IMR-90 (cell line): ENCODE results near the gene BAZ1A. TPM values are rescaled to one million over a fixed set of nuclear protein-coding genes. Genes with fewer than 3 reads are reported as not detected.

Experiments used
- ATAC-seq: fragments of 200-7000 bp; cut with Tn5 transposase; 2 replicates; pipeline ENCODE4 v1.9.1; 2020; ENCODE audit warnings: low read depth, mild to moderate bottlenecking, moderate library complexity
- BruUV-seq: library from RNA; stranded (reverse); fragments of 400-500 nt; replicated peaks from 2 replicates; lab custom pipeline; 2021; lab: Mats Ljungman, UMichigan
- CTCF ChIA-PET: fragments of 300-600 bp; formaldehyde crosslinking; extraction: SDS; loops from one replicate; lab custom pipeline; 2021; ENCODE audit warnings: antibody characterized with exemption; lab: Yijun Ruan, JAX
- POLR2A ChIA-PET: fragments of 300-600 bp; sonication (Branson Sonifier 250); formaldehyde crosslinking; loops from one replicate; lab custom pipeline; 2022; ENCODE audit warnings: antibody characterized with exemption; ENCODE audit not compliant: unreplicated experiment; lab: Charles Lee
- DNase-seq: peaks from one replicate; pipeline ENCODE4 v3.0.0; 2013
- H2AFZ ChIP-seq: replicated peaks from 2 replicates; pipeline ENCODE3; 2013; ENCODE audit warnings: low read length, mild to moderate bottlenecking; ENCODE audit not compliant: poor library complexity
- H2AK5ac ChIP-seq: 2 replicates; pipeline ENCODE4 v1.6.1; 2013; ENCODE audit warnings: low read depth, low read length, inconsistent platforms
- H2AK9ac ChIP-seq: replicated peaks from 2 replicates; pipeline ENCODE3; 2013; ENCODE audit warnings: mild to moderate bottlenecking, low read depth, low read length, moderate library complexity; ENCODE audit not compliant: poor library complexity
- H2BK120ac ChIP-seq: 2 replicates; pipeline ENCODE4 v1.6.1; 2013; ENCODE audit warnings: low read depth, low read length, inconsistent platforms
- H2BK15ac ChIP-seq: 3 replicates; pipeline ENCODE4 v1.6.1; 2013; ENCODE audit warnings: low read depth, low read length, inconsistent platforms
- H2BK20ac ChIP-seq: 2 replicates; pipeline ENCODE4 v1.6.1; 2013; ENCODE audit warnings: low read depth, mild to moderate bottlenecking, inconsistent platforms, low read length, moderate library complexity
- H2BK5ac ChIP-seq: 2 replicates; pipeline ENCODE4 v1.6.1; 2013; ENCODE audit warnings: mild to moderate bottlenecking, low read depth, low read length, inconsistent platforms; ENCODE audit not compliant: poor library complexity, severe bottlenecking
- H3K14ac ChIP-seq: replicated peaks from 2 replicates; pipeline ENCODE4 v1.6.1; 2013; ENCODE audit warnings: low read depth, low read length, inconsistent platforms
- H3K18ac ChIP-seq: 2 replicates; pipeline ENCODE4 v1.6.1; 2013; ENCODE audit warnings: low read depth, low read length, control low read depth
- H3K23ac ChIP-seq: 2 replicates; pipeline ENCODE4 v1.6.1; 2013; ENCODE audit warnings: low read depth, low read length, inconsistent platforms
- H3K27ac ChIP-seq: 2 replicates; pipeline ENCODE4 v1.5.1; 2013; ENCODE audit warnings: mild to moderate bottlenecking, control low read depth, low read length; ENCODE audit not compliant: insufficient read depth
- H3K27me3 ChIP-seq: 2 replicates; pipeline ENCODE4 v1.6.1; 2013; ENCODE audit warnings: low read length; ENCODE audit not compliant: control insufficient read depth, insufficient read depth
- H3K36me3 ChIP-seq: 2 replicates; pipeline ENCODE4 v1.6.1; 2013; ENCODE audit warnings: low read length, mixed read lengths; ENCODE audit not compliant: control insufficient read depth, insufficient read depth
- H3K4ac ChIP-seq: 2 replicates; pipeline ENCODE4 v1.6.1; 2013; ENCODE audit warnings: low read depth, low read length, inconsistent platforms
- H3K4me1 ChIP-seq: 2 replicates; pipeline ENCODE4 v1.6.1; 2013; ENCODE audit warnings: low read length, mixed read lengths; ENCODE audit not compliant: control insufficient read depth, insufficient read depth
- H3K4me2 ChIP-seq: 2 replicates; pipeline ENCODE4 v1.6.1; 2013; ENCODE audit warnings: low read depth, mild to moderate bottlenecking, control low read depth, low read length, moderate library complexity
- H3K4me3 ChIP-seq: 2 replicates; pipeline ENCODE4 v1.5.1; 2013; ENCODE audit warnings: low read depth, mild to moderate bottlenecking, control low read depth, low read length, moderate library complexity; ENCODE audit not compliant: insufficient read depth
- H3K56ac ChIP-seq: 2 replicates; pipeline ENCODE4 v1.6.1; 2013; ENCODE audit warnings: low read length, inconsistent platforms; ENCODE audit not compliant: insufficient read depth; ENCODE audit errors: extremely low read depth
- H3K79me1 ChIP-seq, 2 experiments: 2 replicates each; pipeline ENCODE4 v1.6.1; 2013; ENCODE audit warnings: low read length in 2 of 2, inconsistent platforms in 1 of 2, low read depth in 1 of 2
- H3K9ac ChIP-seq: 2 replicates; pipeline ENCODE4 v1.6.1; 2013; ENCODE audit warnings: low read depth, low read length, control low read depth
- H3K9me1 ChIP-seq: 2 replicates; pipeline ENCODE4 v1.6.1; 2013; ENCODE audit warnings: low read length, inconsistent platforms; ENCODE audit not compliant: insufficient read depth
- H3K9me3 ChIP-seq: 2 replicates; pipeline ENCODE4 v1.6.1; 2013; ENCODE audit warnings: low read length; ENCODE audit not compliant: control insufficient read depth, insufficient read depth
- H4K20me1 ChIP-seq: 2 replicates; pipeline ENCODE4 v1.6.1; 2013; ENCODE audit warnings: low read length, inconsistent platforms; ENCODE audit not compliant: insufficient read depth
- H4K5ac ChIP-seq: 2 replicates; pipeline ENCODE4 v1.6.1; 2013; ENCODE audit warnings: mild to moderate bottlenecking, low read depth, low read length, control low read depth
- H4K8ac ChIP-seq, 2 experiments: 2 replicates each; pipeline ENCODE4 v1.6.1; 2013; ENCODE audit warnings: low read depth in 2 of 2, low read length in 2 of 2, control low read depth in 1 of 2, inconsistent platforms in 1 of 2
- H4K91ac ChIP-seq: 2 replicates; pipeline ENCODE4 v1.6.1; 2013; ENCODE audit warnings: low read depth, low read length, inconsistent platforms; ENCODE audit not compliant: insufficient read depth
- BHLHE40 ChIP-seq: fragments of 150-350 bp; IDR thresholded peaks from 2 replicates; pipeline ENCODE4 v1.6.1; 2016; ENCODE audit warnings: mild to moderate bottlenecking, low read depth, low read length
- CHD1 ChIP-seq: IDR thresholded peaks from 2 replicates; pipeline ENCODE4 v1.6.1; 2012; ENCODE audit warnings: low read depth, low read length, improper control_type of control experiment
- CTCF ChIP-seq: conservative IDR thresholded peaks from 2 replicates; pipeline ENCODE4 v1.5.1; 2012; ENCODE audit warnings: mild to moderate bottlenecking, low read depth, low read length, improper control_type of control experiment
- ELK1 ChIP-seq: fragments of 150-350 bp; IDR thresholded peaks from 2 replicates; pipeline ENCODE4 v1.6.1; 2016; ENCODE audit warnings: low read depth, mild to moderate bottlenecking, low read length, moderate library complexity, borderline replicate concordance
- MXI1 ChIP-seq: IDR thresholded peaks from 2 replicates; pipeline ENCODE4 v1.6.1; 2012; ENCODE audit warnings: low read depth, mild to moderate bottlenecking, low read length, moderate library complexity, borderline replicate concordance
- POLR2A ChIP-seq: IDR thresholded peaks from 2 replicates; pipeline ENCODE4 v1.6.1; 2012; ENCODE audit warnings: mild to moderate bottlenecking, low read depth, low read length
- RAD21 ChIP-seq: IDR thresholded peaks from 2 replicates; pipeline ENCODE4 v1.6.1; 2012; ENCODE audit warnings: low read length, improper control_type of control experiment
- RCOR1 ChIP-seq: IDR thresholded peaks from 2 replicates; pipeline ENCODE4 v1.6.1; 2012; ENCODE audit warnings: mild to moderate bottlenecking, low read length, improper control_type of control experiment; ENCODE audit not compliant: insufficient replicate concordance
- RFX5 ChIP-seq: IDR thresholded peaks from 2 replicates; pipeline ENCODE4 v1.8.0; 2012; ENCODE audit warnings: low read depth, mild to moderate bottlenecking, low read length, moderate library complexity
- SMC3 ChIP-seq: fragments of 150-350 bp; IDR thresholded peaks from 2 replicates; pipeline ENCODE4 v1.6.1; 2016; ENCODE audit warnings: low read depth, mild to moderate bottlenecking, antibody characterized with exemption, low read length, moderate library complexity
- USF2 ChIP-seq: fragments of 150-350 bp; IDR thresholded peaks from 2 replicates; pipeline ENCODE4 v1.6.1; 2017; ENCODE audit warnings: mild to moderate bottlenecking, antibody characterized with exemption, low read length, low read depth
- WGBS, 2 experiments: methylation state at CpG; one replicate each; pipeline versions ENCODE4 v1.1.5 to v1.1.7; 2013; ENCODE audit warnings: missing lambda C conversion rate in 2 of 2; ENCODE audit not compliant: insufficient read length in 1 of 2; ENCODE audit errors: extremely low coverage in 2 of 2; 5-methylcytosine and 5-hydroxymethylcytosine counted together
- dilution Hi-C: fragments of 300-500 bp; cut with HindIII; formaldehyde crosslinking; loops from one replicate; pipeline ENCODE4 v1.14.3; 2018; ENCODE audit warnings: low sequenced_read_pairs; ENCODE audit not compliant: unreplicated experiment
- in situ Hi-C: fragments of 300-500 bp; cut with MboI; formaldehyde crosslinking; loops from 3 replicates; pipeline ENCODE4 v1.14.3; 2019; ENCODE audit warnings: low sequenced_read_pairs, inconsistent platforms, mixed read lengths
- intact Hi-C: fragments of 100-400 bp; cut with micrococcal nuclease; formaldehyde crosslinking; loops from 2 replicates; pipeline ENCODE4 v1.10.0; 2022
- polyA plus RNA-seq, 3 experiments: library from polyadenylated mRNA; depleted of rRNA; stranded (reverse); fragments of >200 nt; gene quantifications; 2 replicates each; pipeline ENCODE4 v1.2.3, GENCODE V29; 2012; ENCODE audit warnings: low replicate concordance in 1 of 3
- total RNA-seq: library from RNA; depleted of rRNA; stranded (reverse); fragments of >200 nt; gene quantifications from 2 replicates; pipeline ENCODE4 v1.2.3, GENCODE V29; 2012

BAZ1A gene
- total and polyA plus RNA-seq, 2 of the 4 experiments (the other 2 are of a cell fraction): 15.3 to 23.8 TPM

- H3K4me2 ChIP-seq: no peak overlapping the region
- no peak overlapping the region for H2AK5ac ChIP-seq
- no peak overlapping the region; the same call in 1 of the 2 replicates for H3K23ac ChIP-seq
- no peak overlapping the region for H4K5ac ChIP-seq
- POLR2A ChIA-PET: no interaction called here
- no peak overlapping the region for H2AK9ac ChIP-seq
- H3K9ac ChIP-seq: no peak overlapping the region
- H3K18ac ChIP-seq: no peak overlapping the region
- no peaks in the 10 kb centered on the region for H4K20me1 ChIP-seq
- peaks cover 3% of the 10 kb centered on the region; the same call in 1 of the 2 replicates for H3K9me1 ChIP-seq
- peaks cover 3 to 14% of the 10 kb centered on the region in 2 experiments; a peak in 3 of 4 replicates for H3K79me1 ChIP-seq
- TF ChIP-seq CTCF: no peak
- TF ChIP-seq POLR2A: no peak
- TF ChIP-seq BHLHE40: no peak
- no peak for TF ChIP-seq CHD1
- TF ChIP-seq RFX5: no peak
- TF ChIP-seq MXI1: no peak
- no peak for TF ChIP-seq SMC3
- TF ChIP-seq RAD21: no peak
- no peak for TF ChIP-seq ELK1
- TF ChIP-seq USF2: no peak
- no peak for TF ChIP-seq RCOR1
- H3K14ac ChIP-seq: no peak overlapping the region
- no peak overlapping the region for H4K8ac ChIP-seq
- H3K4me3 ChIP-seq: no peak overlapping the region
- no TSS peak for BruUV-seq
- CTCF ChIA-PET: no interaction called here
- no peaks in the 10 kb centered on the region for H3K27me3 ChIP-seq
- dilution Hi-C loops (no loop called here), in situ Hi-C loops (no loop called here), intact Hi-C loops (no loop called here)
- WGBS, 2 experiments: no CpG with 5 or more reads among the region's 3 CpGs
- ATAC-seq: no peak
- H2AFZ ChIP-seq: no peak overlapping the region
- H2BK15ac ChIP-seq: no peak overlapping the region
- no peak overlapping the region for H2BK20ac ChIP-seq
- no peak overlapping the region for H3K56ac ChIP-seq
- H2BK120ac ChIP-seq: no peak overlapping the region
- DNase-seq: no peak
- H3K4ac ChIP-seq: no peak overlapping the region; the same call in 1 of the 2 replicates
- no peaks in the 10 kb centered on the region for H3K4me1 ChIP-seq
- H4K91ac ChIP-seq: no peak overlapping the region
- H3K27ac ChIP-seq: no peak overlapping the region
- H3K36me3 ChIP-seq: peaks cover 21% of the 10 kb centered on the region
- H2BK5ac ChIP-seq: no peak overlapping the region
- H3K9me3 ChIP-seq: no peaks in the 10 kb centered on the region
Observed at GRCh38 chr14:34804933-34805332, 70.2 kb downstream of the BAZ1A start.
